NCI-H146 treated with DMSO at 0.1 percent for 48 hours (cell line): ENCODE results near the gene RASGRP3.
"Not testable (repeated sequence)": the region's sequence is repeated elsewhere in the genome, so short reads cannot be mapped to it uniquely, and the experiment has no call there.

Experiments
- DNase-seq: peaks from one replicate; lab custom pipeline; 2025; ENCODE audit not compliant: unreplicated experiment; lab: John Stamatoyannopoulos, UW

The RASGRP3 gene

GRCh38 chr2:33453905-33454479 is 22.5 kb upstream of the RASGRP3 start:
- no peak for DNase-seq

- DNase-seq, result no peak
Measured at GRCh38 chr2:33457556-33458247, 18.7 kb upstream of the RASGRP3 start.

- no peak for DNase-seq
Measured at GRCh38 chr2:33458248-33458819, 18.1 kb upstream of the RASGRP3 start.

- DNase-seq, result no peak
Measured at GRCh38 chr2:33459745-33460144, 16.7 kb upstream of the RASGRP3 start.

GRCh38 chr2:33462512-33462911 is 13.9 kb upstream of the RASGRP3 start:
- not testable (repeated sequence) for DNase-seq

- no peak for DNase-seq
Measured at GRCh38 chr2:33467413-33467812, 9.0 kb upstream of the RASGRP3 start.

- no peak for DNase-seq
Measured at GRCh38 chr2:33469238-33469637, 7.2 kb upstream of the RASGRP3 start.

GRCh38 chr2:33475224-33476130 is 972 bp upstream of the RASGRP3 start:
- peak; percentile 70 for DNase-seq

- no peak for DNase-seq
Measured at GRCh38 chr2:33476793-33477190, 343 bp downstream of the RASGRP3 start.

- no peak for DNase-seq
Measured at GRCh38 chr2:33477473-33478468, 1.3 kb downstream of the RASGRP3 start.

- DNase-seq, result no peak
Measured at GRCh38 chr2:33478968-33479731, 2.7 kb downstream of the RASGRP3 start.

GRCh38 chr2:33482518-33482917 is 6.1 kb downstream of the RASGRP3 start:
- DNase-seq, result no peak

- no peak for DNase-seq
Measured at GRCh38 chr2:33484042-33484621, 7.7 kb downstream of the RASGRP3 start.

- no peak for DNase-seq
Measured at GRCh38 chr2:33485051-33485450, 8.6 kb downstream of the RASGRP3 start.

- no peak for DNase-seq
Measured at GRCh38 chr2:33486544-33486943, 10.1 kb downstream of the RASGRP3 start.

GRCh38 chr2:33488178-33488690 is 11.8 kb downstream of the RASGRP3 start:
- no peak for DNase-seq

- no peak for DNase-seq
Measured at GRCh38 chr2:33488715-33489540, 12.5 kb downstream of the RASGRP3 start.

- no peak for DNase-seq
Measured at GRCh38 chr2:33489835-33490431, 13.5 kb downstream of the RASGRP3 start.
